D721Med (cell line): Measurements from ENCODE around the gene CCDC61.
A peak's percentile ranks its signal among the peaks of the same experiment; 100 is the strongest.

ENCODE experiments used
- DNase-seq: peaks from one replicate; pipeline ENCODE4 v3.0.0; 2011; ENCODE audit warnings: low spot score; ENCODE audit not compliant: insufficient read length
- FAIRE-seq: peaks from 2 replicates; lab custom pipeline; 2011; peaks lifted over from hg19 to GRCh38; lab: Jason Lieb, UNC
- TF ChIP-seq, protein P1 (sequence below): IDR thresholded peaks from 2 replicates; pipeline ENCODE4 v1.5.1; 2012; ENCODE audit warnings: mild to moderate bottlenecking, control low read depth; ENCODE audit not compliant: insufficient read depth; ENCODE audit errors: missing control alignments

The CCDC61 gene

DNA sequence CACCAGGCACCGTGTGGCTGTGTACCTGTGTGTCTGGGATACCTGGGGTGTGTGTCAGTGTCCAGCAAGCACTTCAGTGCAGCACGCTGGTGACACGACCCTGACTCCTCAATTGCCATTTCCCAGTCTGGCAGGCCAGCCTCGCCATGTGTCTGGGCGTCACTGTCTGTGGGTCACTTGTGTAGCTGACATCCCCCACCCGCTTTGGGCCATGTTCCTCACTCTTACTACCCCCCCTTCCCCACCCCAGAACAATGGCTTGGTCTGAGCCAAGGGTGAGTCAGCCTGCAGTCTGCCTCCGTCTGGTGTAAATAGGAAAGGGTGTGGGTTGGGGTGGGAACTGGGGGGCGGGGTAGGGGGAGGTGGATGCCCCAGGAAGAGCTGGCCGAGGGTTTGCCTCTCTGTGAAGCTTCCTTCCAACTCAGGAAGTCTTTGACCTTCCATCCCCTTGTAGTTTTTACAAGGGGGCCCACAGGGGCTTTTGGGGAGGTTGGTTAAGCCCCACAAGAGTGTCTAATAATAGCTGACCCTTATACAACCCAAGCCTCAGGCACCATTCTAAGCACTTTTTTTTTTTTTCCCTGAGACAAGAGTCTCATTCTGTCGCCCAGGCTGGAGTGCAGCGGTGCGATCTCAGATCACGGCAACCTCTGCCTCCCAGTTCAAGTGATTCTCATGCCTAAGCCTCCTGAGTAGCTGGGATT lies 39.2 kb upstream of the CCDC61 start:
- no peak for DNase-seq
- no peak for FAIRE-seq
- TF ChIP-seq, protein P1, sequence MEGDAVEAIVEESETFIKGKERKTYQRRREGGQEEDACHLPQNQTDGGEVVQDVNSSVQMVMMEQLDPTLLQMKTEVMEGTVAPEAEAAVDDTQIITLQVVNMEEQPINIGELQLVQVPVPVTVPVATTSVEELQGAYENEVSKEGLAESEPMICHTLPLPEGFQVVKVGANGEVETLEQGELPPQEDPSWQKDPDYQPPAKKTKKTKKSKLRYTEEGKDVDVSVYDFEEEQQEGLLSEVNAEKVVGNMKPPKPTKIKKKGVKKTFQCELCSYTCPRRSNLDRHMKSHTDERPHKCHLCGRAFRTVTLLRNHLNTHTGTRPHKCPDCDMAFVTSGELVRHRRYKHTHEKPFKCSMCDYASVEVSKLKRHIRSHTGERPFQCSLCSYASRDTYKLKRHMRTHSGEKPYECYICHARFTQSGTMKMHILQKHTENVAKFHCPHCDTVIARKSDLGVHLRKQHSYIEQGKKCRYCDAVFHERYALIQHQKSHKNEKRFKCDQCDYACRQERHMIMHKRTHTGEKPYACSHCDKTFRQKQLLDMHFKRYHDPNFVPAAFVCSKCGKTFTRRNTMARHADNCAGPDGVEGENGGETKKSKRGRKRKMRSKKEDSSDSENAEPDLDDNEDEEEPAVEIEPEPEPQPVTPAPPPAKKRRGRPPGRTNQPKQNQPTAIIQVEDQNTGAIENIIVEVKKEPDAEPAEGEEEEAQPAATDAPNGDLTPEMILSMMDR, result no peak

DNA sequence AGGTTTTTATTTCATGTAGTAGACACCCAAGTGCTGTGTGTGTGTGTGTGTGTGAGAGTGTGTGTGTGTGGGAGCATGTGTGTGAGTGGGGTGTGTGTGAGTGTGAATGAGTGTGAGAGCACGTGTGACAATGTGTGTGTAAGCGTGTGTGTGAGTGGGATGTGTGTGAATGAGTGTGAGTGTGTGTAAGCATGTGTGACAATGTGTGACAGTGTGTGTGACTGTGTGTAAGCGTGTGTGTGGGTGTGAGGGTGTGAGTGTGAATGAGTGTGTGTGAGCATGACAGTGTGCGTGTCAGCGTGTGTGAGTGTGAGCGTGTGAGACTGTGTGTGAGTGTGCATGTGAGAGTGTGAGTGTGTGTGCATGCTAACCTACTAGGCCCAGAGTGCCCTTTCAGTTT lies 36.9 kb upstream of the CCDC61 start:
- no peak for DNase-seq
- TF ChIP-seq, protein P1, result no peak
- FAIRE-seq, result peak; percentile 16

DNA sequence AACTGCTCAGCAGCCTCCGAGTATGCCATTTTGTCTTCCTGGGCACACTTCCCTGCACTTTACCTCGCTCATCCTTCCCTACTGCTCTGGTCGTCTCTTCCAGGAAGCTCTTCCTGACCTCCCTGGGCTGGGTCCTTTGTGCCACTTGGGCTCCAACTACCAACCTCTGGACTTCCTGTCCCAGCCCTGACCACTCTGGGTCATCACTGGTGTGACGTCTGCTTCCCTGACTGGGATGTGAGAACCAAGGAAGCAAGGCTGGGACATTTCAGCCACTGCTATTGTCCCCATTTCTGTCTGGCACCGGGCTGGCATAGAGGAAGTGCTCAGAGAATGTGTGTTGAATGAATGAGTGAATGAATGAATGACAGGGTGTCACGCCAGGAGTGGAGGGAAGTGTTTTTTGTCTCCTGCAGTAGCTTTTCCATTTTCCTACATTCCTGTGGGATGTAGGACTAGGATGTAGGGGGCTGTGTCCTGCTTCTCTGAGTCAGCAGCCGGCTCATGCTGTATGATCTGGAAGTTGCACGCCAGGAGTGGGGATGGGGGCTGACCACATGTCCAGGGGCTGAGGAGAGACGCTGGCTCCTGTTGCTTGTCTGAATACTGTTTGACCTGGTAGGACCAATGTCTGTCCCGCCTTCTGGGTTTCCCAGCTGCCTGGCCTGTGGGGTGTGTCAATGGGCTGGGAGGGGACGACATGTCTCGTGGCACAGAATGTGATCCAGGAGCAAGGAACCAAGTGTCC lies 36.3 kb upstream of the CCDC61 start:
- FAIRE-seq (no peak), DNase-seq (no peak)
- TF ChIP-seq, protein P1, result no peak

DNA sequence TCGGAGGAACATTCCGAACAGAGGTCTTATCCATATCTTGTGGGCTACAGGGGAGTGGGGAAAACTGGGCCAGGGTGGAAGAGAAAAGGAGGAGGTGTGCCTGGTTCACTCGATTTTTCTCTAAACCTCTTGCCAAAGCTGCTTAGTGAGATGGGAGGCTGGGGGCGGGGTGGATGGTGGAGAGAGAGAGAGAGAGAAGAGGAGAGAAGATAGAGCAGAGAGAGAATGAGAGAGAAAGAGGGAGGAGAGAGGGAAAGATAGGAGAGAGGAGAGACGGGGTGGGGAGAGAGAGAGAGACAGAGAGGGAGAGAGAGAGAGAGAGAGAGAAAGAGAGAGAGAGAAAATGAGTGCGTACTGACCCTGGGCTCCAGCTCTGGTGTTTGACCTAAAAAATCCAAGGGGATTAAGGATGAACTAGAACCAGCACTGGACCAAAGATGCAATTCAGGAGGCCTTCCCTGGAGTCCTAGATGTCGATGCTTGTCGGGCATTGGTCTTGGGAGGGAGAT lies 35.7 kb upstream of the CCDC61 start:
- DNase-seq (peak; percentile 62), FAIRE-seq (no peak)
- TF ChIP-seq, protein P1, result no peak

DNA sequence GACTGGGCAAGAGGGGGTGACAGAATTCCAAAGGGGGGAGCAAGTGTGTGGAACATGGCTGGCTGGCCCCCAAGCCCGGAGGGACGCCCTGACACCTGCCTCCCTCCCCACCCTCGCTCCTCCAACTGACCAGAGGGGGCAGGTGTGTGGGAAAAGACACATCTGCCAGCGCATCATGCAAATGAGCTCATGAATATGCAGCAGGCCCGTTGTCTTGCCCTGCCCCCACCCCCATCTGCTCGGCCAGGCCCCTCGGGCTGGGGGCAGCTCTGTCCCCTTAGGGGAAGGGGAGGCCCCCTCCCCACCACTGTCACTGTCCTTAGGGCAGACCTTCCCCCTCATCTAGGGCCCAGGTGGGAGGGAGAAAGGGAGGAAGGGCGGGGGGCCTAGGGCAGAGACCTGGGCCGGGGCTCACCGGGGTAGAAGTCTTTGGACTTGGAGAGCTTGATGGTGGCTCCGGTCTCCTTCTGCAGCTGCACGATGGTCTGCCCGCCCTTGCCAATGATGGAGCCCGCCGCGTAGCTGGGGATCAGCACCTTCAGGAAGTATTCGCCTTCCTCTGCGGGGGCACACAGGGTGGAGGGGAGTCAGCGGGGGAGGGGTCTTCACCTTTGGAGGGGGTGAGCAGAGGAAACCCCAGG lies 34.6 kb upstream of the CCDC61 start:
- TF ChIP-seq, protein P1, result no peak
- DNase-seq, result no peak
- FAIRE-seq, result no peak

DNA sequence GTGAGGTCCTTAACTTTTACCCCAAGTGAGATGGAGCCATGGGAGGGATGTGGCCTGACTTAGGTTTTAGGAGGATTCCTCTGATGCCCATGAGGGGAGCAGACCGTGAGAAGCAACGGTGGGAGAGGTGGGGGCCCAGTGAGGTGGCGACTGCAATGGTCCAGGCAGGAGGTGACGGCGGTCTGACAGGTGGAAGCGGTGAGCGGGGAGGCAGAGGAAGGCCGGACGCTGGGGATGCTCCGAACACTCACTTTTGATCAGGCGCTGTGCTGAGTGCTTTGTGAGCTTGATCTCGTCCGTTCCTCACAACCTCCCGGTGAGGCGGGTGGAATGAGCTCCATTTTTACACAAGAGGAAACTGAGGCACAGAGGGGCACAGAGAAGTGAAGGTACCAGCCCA lies 33.2 kb upstream of the CCDC61 start:
- TF ChIP-seq, protein P1, result no peak
- DNase-seq (no peak), FAIRE-seq (no peak)
